Panc1 (cell line): ENCODE measurements around the gene ITPKB. TPM values are rescaled to one million over a fixed set of nuclear protein-coding genes. Genes with fewer than 3 reads are reported as not detected.
"Not testable (repeated sequence)": the region's sequence is repeated elsewhere in the genome, so short reads cannot be mapped to it uniquely, and the experiment has no call there.

ENCODE experiments used
- ATAC-seq: fragments of 200-7000 bp; cut with Tn5 transposase; 2 replicates; pipeline ENCODE4 v1.9.1; 2020; ENCODE audit warnings: mild to moderate bottlenecking, moderate library complexity
- BruUV-seq: library from RNA; stranded (reverse); fragments of 400-500 nt; replicated peaks from 2 replicates; lab custom pipeline; 2021; lab: Mats Ljungman, UMichigan
- CTCF ChIA-PET: fragments of 300-600 bp; sonication (Branson Sonifier 250); formaldehyde crosslinking; loops from one replicate; lab custom pipeline; 2022; ENCODE audit warnings: antibody characterized with exemption; lab: Charles Lee
- POLR2A ChIA-PET: fragments of 300-600 bp; sonication (Branson Sonifier 250); formaldehyde crosslinking; loops from one replicate; lab custom pipeline; 2022; ENCODE audit warnings: antibody characterized with exemption; lab: Charles Lee
- DNase-seq: peaks from one replicate; pipeline ENCODE4 v3.0.0-alpha.2; 2010; ENCODE audit warnings: low read depth, low spot score
- H3K27ac ChIP-seq: 2 replicates; pipeline ENCODE4 v1.5.1; 2011; ENCODE audit warnings: mild to moderate bottlenecking, low read length, inconsistent platforms
- H3K27me3 ChIP-seq: fragments of 200-500 bp; sonication (Bioruptor generic); 2 replicates; pipeline ENCODE4 v1.6.0; 2014; ENCODE audit warnings: low read length, inconsistent platforms; ENCODE audit not compliant: control insufficient read depth, insufficient read depth
- H3K36me3 ChIP-seq: fragments of 200-500 bp; sonication (Bioruptor generic); 2 replicates; pipeline ENCODE4 v1.5.1; 2014; ENCODE audit warnings: inconsistent platforms, mild to moderate bottlenecking, low read length, moderate library complexity; ENCODE audit not compliant: control insufficient read depth, insufficient read depth
- H3K4me1 ChIP-seq: 2 replicates; pipeline ENCODE4 v1.5.1; 2011; ENCODE audit warnings: inconsistent platforms, mild to moderate bottlenecking, low read length, moderate library complexity; ENCODE audit not compliant: control insufficient read depth, insufficient read depth
- H3K4me3 ChIP-seq, 2 experiments: 2 replicates each; pipeline ENCODE4 v1.5.1; 2011 to 2012; ENCODE audit warnings: low read depth in 2 of 2, low read length in 2 of 2, mild to moderate bottlenecking in 2 of 2, inconsistent platforms in 1 of 2, moderate library complexity in 1 of 2
- H3K9me3 ChIP-seq: fragments of 200-500 bp; sonication (Bioruptor generic); 2 replicates; pipeline ENCODE4 v1.5.1; 2014; ENCODE audit warnings: low read depth, mild to moderate bottlenecking, inconsistent platforms, low read length, moderate library complexity; ENCODE audit not compliant: control insufficient read depth, insufficient read depth
- POLR2AphosphoS5 ChIP-seq: IDR thresholded peaks from 2 replicates; pipeline ENCODE4 v1.6.1; 2012; ENCODE audit warnings: mild to moderate bottlenecking, low read depth, low read length, moderate library complexity
- SIN3A ChIP-seq: IDR thresholded peaks from 2 replicates; pipeline ENCODE4 v1.6.1; 2012; ENCODE audit warnings: low read depth, mild to moderate bottlenecking, low read length, moderate library complexity, borderline replicate concordance; ENCODE audit not compliant: insufficient read depth
- TCF7L2 ChIP-seq: IDR thresholded peaks from 2 replicates; pipeline ENCODE4 v1.6.1; 2011; ENCODE audit warnings: mild to moderate bottlenecking, low read depth, low read length, inconsistent platforms
- in situ Hi-C: cut with HindIII; loops from 2 replicates; pipeline ENCODE4 v1.10.0; 2016; ENCODE audit warnings: low sequenced_read_pairs, low pct_unique_long_range_greater_than_20kb
- intact Hi-C: fragments of 100-400 bp; cut with micrococcal nuclease; formaldehyde crosslinking; loops from one replicate; pipeline ENCODE4 v1.10.0; 2022; ENCODE audit not compliant: unreplicated experiment
- total RNA-seq: library from RNA; stranded (reverse); gene quantifications from one replicate; pipeline ENCODE4 v1.2.1, GENCODE V29; 2021; ENCODE audit not compliant: unreplicated experiment
- TF ChIP-seq, protein P1 (sequence below): fragments of 450-650 bp; IDR thresholded peaks from 2 replicates; pipeline ENCODE4 v1.5.1; 2017; ENCODE audit warnings: mild to moderate bottlenecking
- TF ChIP-seq, protein P2 (sequence below), 2 experiments: IDR thresholded peaks; 2 replicates each; pipeline ENCODE4 v1.6.1; 2011 to 2012; ENCODE audit warnings: low read depth in 2 of 2, control low read depth in 1 of 2, low read length in 1 of 2, mild to moderate bottlenecking in 1 of 2, moderate library complexity in 1 of 2; ENCODE audit not compliant: insufficient read depth in 1 of 2

Gene ITPKB
- total RNA-seq, 1 experiment from 2014 or later: 10.9 TPM

DNA sequence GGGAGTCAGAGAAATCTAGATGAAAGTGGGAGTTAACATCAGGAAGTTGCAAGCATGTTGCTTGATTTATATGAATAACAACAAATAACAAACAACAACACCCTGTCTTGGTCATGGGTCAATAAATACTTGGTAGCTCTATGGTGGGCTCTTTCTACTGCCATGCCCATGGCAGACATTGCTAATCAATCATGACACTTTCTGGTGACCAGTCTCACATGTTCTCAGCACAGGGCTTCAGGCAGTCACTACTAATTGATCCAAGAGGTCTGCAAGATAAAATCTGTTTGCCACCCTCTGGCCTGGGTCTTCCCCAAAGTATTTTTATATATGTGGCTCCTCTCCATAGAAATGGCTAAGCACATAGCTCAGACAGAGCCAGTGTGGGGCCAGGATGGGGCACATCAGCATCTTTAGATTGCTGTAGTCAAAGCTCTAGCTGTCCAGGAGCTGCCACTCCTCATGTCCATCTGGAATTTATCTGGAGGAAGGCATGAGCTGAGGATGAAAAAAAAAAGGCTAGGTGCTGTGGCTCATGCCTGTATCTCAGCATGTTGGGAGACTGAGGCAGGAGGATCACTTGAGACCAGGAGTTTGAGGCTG is 139.3 kb downstream of the ITPKB start:
- DNase-seq: no peak
- BruUV-seq: no TSS peak
- Histone ChIP-seq H3K36me3 (no peaks in the 10 kb centered on the region), H3K27ac (no peak overlapping the region), H3K9me3 (no peaks in the 10 kb centered on the region), H3K4me1 (no peaks in the 10 kb centered on the region), H3K4me3 (no peak overlapping the region), H3K27me3 (peaks cover 3% of the 10 kb centered on the region; the same call in 1 of the 2 replicates)
- intact Hi-C loops: no loop called here
- TF ChIP-seq POLR2AphosphoS5: no peak
- TF ChIP-seq SIN3A: no peak
- TF ChIP-seq, protein P1, sequence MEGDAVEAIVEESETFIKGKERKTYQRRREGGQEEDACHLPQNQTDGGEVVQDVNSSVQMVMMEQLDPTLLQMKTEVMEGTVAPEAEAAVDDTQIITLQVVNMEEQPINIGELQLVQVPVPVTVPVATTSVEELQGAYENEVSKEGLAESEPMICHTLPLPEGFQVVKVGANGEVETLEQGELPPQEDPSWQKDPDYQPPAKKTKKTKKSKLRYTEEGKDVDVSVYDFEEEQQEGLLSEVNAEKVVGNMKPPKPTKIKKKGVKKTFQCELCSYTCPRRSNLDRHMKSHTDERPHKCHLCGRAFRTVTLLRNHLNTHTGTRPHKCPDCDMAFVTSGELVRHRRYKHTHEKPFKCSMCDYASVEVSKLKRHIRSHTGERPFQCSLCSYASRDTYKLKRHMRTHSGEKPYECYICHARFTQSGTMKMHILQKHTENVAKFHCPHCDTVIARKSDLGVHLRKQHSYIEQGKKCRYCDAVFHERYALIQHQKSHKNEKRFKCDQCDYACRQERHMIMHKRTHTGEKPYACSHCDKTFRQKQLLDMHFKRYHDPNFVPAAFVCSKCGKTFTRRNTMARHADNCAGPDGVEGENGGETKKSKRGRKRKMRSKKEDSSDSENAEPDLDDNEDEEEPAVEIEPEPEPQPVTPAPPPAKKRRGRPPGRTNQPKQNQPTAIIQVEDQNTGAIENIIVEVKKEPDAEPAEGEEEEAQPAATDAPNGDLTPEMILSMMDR: no peak
- TF ChIP-seq, protein P2, sequence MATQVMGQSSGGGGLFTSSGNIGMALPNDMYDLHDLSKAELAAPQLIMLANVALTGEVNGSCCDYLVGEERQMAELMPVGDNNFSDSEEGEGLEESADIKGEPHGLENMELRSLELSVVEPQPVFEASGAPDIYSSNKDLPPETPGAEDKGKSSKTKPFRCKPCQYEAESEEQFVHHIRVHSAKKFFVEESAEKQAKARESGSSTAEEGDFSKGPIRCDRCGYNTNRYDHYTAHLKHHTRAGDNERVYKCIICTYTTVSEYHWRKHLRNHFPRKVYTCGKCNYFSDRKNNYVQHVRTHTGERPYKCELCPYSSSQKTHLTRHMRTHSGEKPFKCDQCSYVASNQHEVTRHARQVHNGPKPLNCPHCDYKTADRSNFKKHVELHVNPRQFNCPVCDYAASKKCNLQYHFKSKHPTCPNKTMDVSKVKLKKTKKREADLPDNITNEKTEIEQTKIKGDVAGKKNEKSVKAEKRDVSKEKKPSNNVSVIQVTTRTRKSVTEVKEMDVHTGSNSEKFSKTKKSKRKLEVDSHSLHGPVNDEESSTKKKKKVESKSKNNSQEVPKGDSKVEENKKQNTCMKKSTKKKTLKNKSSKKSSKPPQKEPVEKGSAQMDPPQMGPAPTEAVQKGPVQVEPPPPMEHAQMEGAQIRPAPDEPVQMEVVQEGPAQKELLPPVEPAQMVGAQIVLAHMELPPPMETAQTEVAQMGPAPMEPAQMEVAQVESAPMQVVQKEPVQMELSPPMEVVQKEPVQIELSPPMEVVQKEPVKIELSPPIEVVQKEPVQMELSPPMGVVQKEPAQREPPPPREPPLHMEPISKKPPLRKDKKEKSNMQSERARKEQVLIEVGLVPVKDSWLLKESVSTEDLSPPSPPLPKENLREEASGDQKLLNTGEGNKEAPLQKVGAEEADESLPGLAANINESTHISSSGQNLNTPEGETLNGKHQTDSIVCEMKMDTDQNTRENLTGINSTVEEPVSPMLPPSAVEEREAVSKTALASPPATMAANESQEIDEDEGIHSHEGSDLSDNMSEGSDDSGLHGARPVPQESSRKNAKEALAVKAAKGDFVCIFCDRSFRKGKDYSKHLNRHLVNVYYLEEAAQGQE (IDR thresholded peaks at IDR 0.05; ENCODE audit: insufficient read depth in 1 of 2, low read depth in 2 of 2, low read length in 1 of 2): no peak
- no peak for TF ChIP-seq TCF7L2
- ChIA-PET CTCF (no interaction called here), POLR2A (no interaction called here)
- ATAC-seq: no peak
- in situ Hi-C loops: no loop called here

DNA sequence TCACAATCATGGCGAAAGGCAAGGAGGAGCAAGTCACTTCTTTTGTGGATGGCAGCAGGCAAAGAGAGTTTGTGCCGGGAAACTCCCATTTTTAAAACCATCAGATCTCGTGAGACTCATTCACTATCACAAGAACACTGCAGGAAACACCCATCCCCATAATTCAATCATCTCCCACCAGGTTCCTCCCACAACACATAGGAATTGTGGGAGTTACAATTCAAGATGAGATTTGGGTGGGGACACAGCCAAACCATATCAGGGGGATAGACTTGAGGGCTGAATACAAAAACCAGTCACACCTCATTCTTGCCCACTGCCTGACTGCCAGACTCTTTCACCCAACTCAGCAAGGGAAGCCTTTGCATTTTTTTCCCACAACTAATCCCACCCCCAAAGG is 140.1 kb downstream of the ITPKB start:
- BruUV-seq: not testable (repeated sequence)

DNA sequence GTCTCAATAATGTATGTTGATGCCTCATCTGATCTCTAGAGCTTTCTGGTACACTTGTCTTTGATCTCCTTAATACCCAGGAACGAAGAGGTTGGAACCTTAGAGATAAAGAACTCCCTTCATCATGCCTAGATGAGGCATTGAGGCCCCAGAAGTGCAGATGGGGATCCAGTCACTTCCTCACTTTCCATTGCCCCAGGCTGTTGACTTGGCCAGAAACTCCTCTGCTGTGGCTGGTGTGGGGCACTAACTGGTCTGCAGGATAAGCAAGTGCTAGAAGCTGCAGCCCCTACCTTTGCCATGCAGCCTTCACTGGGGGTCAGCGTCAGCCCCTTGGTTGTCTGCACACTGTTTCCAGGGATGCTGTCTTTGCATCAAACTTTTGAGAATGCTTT is 140.6 kb downstream of the ITPKB start:
- no peaks in the 10 kb centered on the region for H3K4me1 ChIP-seq
- no peaks in the 10 kb centered on the region for H3K9me3 ChIP-seq
- no TSS peak for BruUV-seq
- intact Hi-C loops (no loop called here), in situ Hi-C loops (no loop called here)
- no peak for ATAC-seq
- H3K36me3 ChIP-seq: no peaks in the 10 kb centered on the region
- TF ChIP-seq POLR2AphosphoS5 (no peak), TCF7L2 (no peak), SIN3A (no peak)
- TF ChIP-seq, protein P1: no peak
- TF ChIP-seq, protein P2 (IDR thresholded peaks at IDR 0.05; ENCODE audit: insufficient read depth in 1 of 2, low read depth in 2 of 2, low read length in 1 of 2): no peak
- no peak overlapping the region for H3K27ac ChIP-seq
- ChIA-PET CTCF (no interaction called here), POLR2A (no interaction called here)
- H3K27me3 ChIP-seq: peaks cover 3% of the 10 kb centered on the region; the same call in 1 of the 2 replicates
- no peak overlapping the region for H3K4me3 ChIP-seq
- no peak for DNase-seq

More for the DNA sequence above, 140.1 kb downstream of the ITPKB start:
- H3K27me3 ChIP-seq, H3K36me3 ChIP-seq, H3K9me3 ChIP-seq, POLR2A ChIA-PET, in situ Hi-C loops, ATAC-seq, intact Hi-C loops, H3K4me3 ChIP-seq, CTCF ChIA-PET, H3K4me1 ChIP-seq, DNase-seq, H3K27ac ChIP-seq: not testable (repeated sequence)
